IPS-18a (cell line): ENCODE results near the gene RNF207.
A peak's percentile ranks its signal among the peaks of the same experiment; 100 is the strongest.
"Not testable (repeated sequence)": the region's sequence is repeated elsewhere in the genome, so short reads cannot be mapped to it uniquely, and the experiment has no call there.

Source experiments
- H3K27ac ChIP-seq: one replicate; pipeline ENCODE4 v1.5.1; 2013; ENCODE audit warnings: low read length
- H3K27me3 ChIP-seq: one replicate; pipeline ENCODE4 v1.6.1; 2013; ENCODE audit warnings: mild to moderate bottlenecking, low read length; ENCODE audit not compliant: control insufficient read depth, insufficient read depth
- H3K36me3 ChIP-seq: one replicate; pipeline ENCODE4 v1.6.1; 2013; ENCODE audit warnings: low read depth, low read length; ENCODE audit not compliant: control insufficient read depth
- H3K4me1 ChIP-seq: one replicate; pipeline ENCODE4 v1.6.1; 2013; ENCODE audit warnings: low read depth, low read length; ENCODE audit not compliant: control insufficient read depth
- H3K4me3 ChIP-seq: one replicate; pipeline ENCODE4 v1.5.1; 2013; ENCODE audit warnings: low read length
- H3K9ac ChIP-seq: one replicate; pipeline ENCODE4 v1.6.1; 2013; ENCODE audit warnings: mild to moderate bottlenecking, low read length, moderate library complexity
- H3K9me3 ChIP-seq: one replicate; pipeline ENCODE4 v1.6.1; 2013; ENCODE audit warnings: low read depth, low read length; ENCODE audit not compliant: control insufficient read depth

The RNF207 gene

DNA sequence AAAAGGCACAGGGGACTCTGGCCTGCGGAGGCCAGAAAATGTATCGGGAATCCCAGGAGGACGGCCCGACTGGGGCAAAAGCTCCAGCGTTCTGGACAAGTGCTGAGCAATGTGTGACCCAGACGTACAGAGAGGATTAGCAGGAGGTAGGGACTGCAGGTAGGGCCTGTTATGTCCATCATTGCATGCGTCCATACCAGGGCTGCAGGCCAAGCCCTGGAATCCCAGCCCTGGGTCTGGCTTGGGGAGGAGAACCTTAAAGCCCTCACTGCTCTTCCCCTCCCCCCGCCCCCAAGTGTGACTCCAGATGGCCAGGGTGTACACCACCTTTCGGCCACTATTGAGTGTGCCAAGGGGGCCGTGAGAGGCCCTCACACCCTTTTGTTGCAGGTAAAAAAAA lies 2.0 kb downstream of the RNF207 start:
- Histone ChIP-seq H3K4me1 (peaks cover 3% of the 10 kb centered on the region), H3K36me3 (no peaks in the 10 kb centered on the region), H3K27me3 (peaks cover 47% of the 10 kb centered on the region), H3K27ac (no peak overlapping the region), H3K4me3 (no peak overlapping the region), H3K9me3 (no peaks in the 10 kb centered on the region), H3K9ac (no peak overlapping the region)

- no peak overlapping the region for H3K27ac ChIP-seq
- H3K4me1 ChIP-seq = peaks cover 3% of the 10 kb centered on the region
- no peaks in the 10 kb centered on the region for H3K36me3 ChIP-seq
- H3K9me3 ChIP-seq = no peaks in the 10 kb centered on the region
- no peak overlapping the region for H3K9ac ChIP-seq
- H3K27me3 ChIP-seq = peaks cover 47% of the 10 kb centered on the region
- peak overlapping the region; percentile 57 for H3K4me3 ChIP-seq
Observed at GRCh38 chr1:6208723-6209660, 3.1 kb downstream of the RNF207 start.

GRCh38 chr1:6209661-6210580 lies 4.0 kb downstream of the RNF207 start:
- no peak overlapping the region for H3K27ac ChIP-seq
- H3K9me3 ChIP-seq = no peaks in the 10 kb centered on the region
- peaks cover 3% of the 10 kb centered on the region for H3K4me1 ChIP-seq
- H3K36me3 ChIP-seq = no peaks in the 10 kb centered on the region
- no peak overlapping the region for H3K9ac ChIP-seq
- peak overlapping the region; percentile 57 for H3K4me3 ChIP-seq
- H3K27me3 ChIP-seq = peaks cover 47% of the 10 kb centered on the region

DNA sequence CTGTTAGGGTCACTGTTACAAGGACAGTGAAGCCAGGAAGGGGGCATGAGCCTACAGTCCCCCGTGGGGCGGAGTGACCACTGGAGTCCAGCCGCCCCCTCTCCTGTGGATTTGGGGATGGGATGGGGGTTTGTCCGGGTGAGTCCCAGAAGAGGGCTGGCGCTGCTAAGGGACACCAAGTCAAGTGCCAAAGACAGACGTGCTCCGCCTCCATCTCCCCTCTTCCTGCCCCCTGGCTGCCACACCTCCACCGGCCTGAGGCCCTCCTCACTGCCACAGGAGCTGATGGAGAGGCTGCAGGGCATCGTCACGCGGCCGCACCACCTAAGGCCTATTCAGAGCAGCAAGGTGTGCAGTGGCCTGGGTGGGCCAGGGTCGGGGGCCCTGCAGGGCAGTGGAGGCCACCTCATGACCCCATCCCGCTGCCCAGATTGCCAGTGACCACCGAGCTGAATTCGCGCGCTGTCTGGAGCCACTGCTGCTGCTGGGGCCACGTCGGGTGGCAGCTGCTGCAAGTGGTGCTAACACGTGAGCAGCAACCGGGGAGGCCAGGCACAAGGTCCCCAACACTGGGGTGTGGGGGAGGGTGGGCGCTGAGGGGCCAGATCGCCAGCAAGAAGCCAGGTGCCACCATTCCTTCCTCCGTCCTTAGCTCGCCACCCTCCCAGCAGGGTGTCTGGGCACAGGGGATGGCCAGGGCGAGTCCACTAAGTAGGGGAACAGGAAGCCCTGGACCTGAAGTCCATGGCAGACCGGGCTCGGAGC lies 4.9 kb downstream of the RNF207 start:
- Histone ChIP-seq H3K4me1 (peaks cover 3% of the 10 kb centered on the region), H3K9ac (no peak overlapping the region), H3K36me3 (no peaks in the 10 kb centered on the region), H3K4me3 (no peak overlapping the region), H3K27me3 (peaks cover 42% of the 10 kb centered on the region), H3K27ac (no peak overlapping the region), H3K9me3 (no peaks in the 10 kb centered on the region)

DNA sequence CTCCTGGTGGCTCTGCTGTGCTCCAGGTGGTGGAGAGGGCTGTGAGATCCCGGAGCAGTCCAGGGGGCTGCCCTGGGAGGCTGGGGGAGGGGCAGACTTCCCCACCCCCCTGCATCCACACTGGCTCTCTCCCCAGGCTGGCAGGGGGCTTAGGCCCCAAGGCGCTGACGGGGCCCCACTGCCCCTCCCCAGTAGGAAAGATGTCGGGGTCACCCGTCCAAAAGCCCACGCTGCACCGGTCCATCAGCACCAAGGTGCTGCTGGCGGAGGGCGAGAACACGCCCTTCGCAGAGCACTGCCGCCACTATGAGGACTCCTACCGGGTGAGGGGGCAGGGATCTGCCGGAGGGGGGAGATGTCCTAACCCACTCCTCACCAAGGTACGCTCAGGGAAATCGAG lies 5.8 kb downstream of the RNF207 start:
- Histone ChIP-seq H3K9me3 (no peaks in the 10 kb centered on the region), H3K4me1 (peaks cover 3% of the 10 kb centered on the region), H3K4me3 (no peak overlapping the region), H3K36me3 (no peaks in the 10 kb centered on the region), H3K27ac (no peak overlapping the region), H3K27me3 (peaks cover 32% of the 10 kb centered on the region), H3K9ac (no peak overlapping the region)

- Histone ChIP-seq H3K9ac (no peak overlapping the region), H3K27me3 (peaks cover 26% of the 10 kb centered on the region), H3K4me3 (no peak overlapping the region), H3K36me3 (no peaks in the 10 kb centered on the region), H3K9me3 (no peaks in the 10 kb centered on the region), H3K4me1 (peaks cover 3% of the 10 kb centered on the region), H3K27ac (no peak overlapping the region)
Observed at GRCh38 chr1:6212193-6212959, 6.5 kb downstream of the RNF207 start.

DNA sequence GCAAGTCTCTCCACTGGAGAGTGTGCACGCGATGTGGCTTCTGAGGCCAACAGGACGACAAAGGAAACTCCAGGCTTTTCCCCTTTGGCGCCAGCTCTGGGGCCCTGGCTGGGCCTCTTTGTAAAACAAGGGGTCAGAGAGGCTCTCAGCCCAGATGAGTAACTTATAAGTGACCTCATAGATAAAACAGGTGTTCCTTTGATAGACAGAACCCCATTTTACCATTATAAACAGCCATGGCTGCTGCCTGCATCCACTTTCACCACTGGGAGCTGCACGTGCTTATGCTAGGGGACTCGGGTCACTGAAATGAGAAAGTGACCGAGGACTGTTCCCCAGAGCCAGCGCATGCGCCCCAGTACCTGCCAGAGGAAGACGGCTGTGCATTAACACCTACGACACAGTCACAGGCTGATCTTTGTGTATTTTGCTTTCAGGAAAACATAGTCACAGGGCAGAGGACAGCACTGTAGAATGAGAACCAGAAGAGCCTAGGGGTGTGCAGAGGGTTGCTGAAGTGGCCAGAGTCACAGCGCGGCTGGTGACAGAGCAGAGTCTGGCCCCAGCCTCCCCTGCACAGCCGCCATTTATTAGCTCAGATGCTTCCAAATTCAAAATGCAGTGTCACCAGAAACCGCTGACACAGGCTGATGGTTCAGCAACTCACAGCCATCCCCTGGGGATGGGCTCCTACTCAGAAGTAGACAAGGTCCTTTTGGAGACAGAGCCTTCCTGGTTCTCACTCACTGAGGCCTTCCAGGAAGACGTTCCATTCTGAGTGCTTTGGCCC lies 12.7 kb downstream of the RNF207 start:
- H3K9me3 ChIP-seq = no peaks in the 10 kb centered on the region
- no peak overlapping the region for H3K27ac ChIP-seq
- peaks cover 22% of the 10 kb centered on the region for H3K36me3 ChIP-seq
- no peaks in the 10 kb centered on the region for H3K27me3 ChIP-seq
- H3K4me1 ChIP-seq = no peaks in the 10 kb centered on the region
- no peak overlapping the region for H3K4me3 ChIP-seq
- H3K9ac ChIP-seq = no peak overlapping the region

GRCh38 chr1:6219641-6220040 lies 13.7 kb downstream of the RNF207 start:
- H3K9ac ChIP-seq, H3K27me3 ChIP-seq, H3K4me3 ChIP-seq, H3K4me1 ChIP-seq, H3K9me3 ChIP-seq, H3K27ac ChIP-seq: not testable (repeated sequence)
- H3K36me3 ChIP-seq = peaks cover 32% of the 10 kb centered on the region

GRCh38 chr1:6220236-6220635 lies 14.3 kb downstream of the RNF207 start:
- H3K9ac ChIP-seq = no peak overlapping the region
- no peak overlapping the region for H3K4me3 ChIP-seq
- no peak overlapping the region for H3K27ac ChIP-seq
- H3K9me3 ChIP-seq = no peaks in the 10 kb centered on the region
- peaks cover 38% of the 10 kb centered on the region for H3K36me3 ChIP-seq
- no peaks in the 10 kb centered on the region for H3K27me3 ChIP-seq
- H3K4me1 ChIP-seq = no peaks in the 10 kb centered on the region

DNA sequence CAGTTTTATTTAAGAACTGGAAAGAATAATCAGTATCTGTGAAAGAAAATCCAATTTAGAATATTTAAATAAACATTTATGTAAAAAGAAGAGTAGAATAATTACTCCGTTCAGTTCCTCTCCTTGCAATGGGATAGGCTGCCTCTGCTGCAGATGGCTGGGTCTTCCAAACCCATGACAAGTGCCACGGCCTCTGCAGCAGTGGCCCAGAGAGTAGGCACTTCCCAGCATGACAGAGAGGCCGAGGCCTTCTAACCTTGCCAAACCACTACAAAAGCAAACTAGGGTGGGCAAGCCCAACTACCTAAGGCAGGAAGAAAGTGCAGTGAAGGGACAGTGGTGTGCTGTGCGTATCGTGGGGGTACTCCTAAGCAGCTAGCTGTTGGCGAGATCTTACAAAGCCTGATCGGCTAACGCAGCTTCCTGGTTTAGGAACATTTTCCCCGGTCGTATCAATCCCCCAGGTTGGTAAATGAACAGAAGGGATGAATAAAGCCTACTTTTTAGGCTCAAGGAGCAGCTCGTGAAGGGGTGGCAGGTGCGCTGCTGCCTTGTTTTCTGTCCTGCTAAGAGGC lies 15.4 kb downstream of the RNF207 start:
- Histone ChIP-seq H3K36me3 (peaks cover 46% of the 10 kb centered on the region), H3K9me3 (no peaks in the 10 kb centered on the region), H3K4me3 (no peak overlapping the region), H3K9ac (no peak overlapping the region), H3K27me3 (no peaks in the 10 kb centered on the region), H3K27ac (no peak overlapping the region), H3K4me1 (no peaks in the 10 kb centered on the region)
